Activated CD8-positive, alpha-beta memory T cell treated with anti-CD3 and anti-CD28 coated beads, Interleukin-2, amount 50 U/mL, for 24 hours (primary cell): ENCODE measurements around the gene TNFSF9.
"Not testable (repeated sequence)": the region's sequence is repeated elsewhere in the genome, so short reads cannot be mapped to it uniquely, and the experiment has no call there.

ENCODE experiments used
- DNase-seq: peaks from one replicate; pipeline ENCODE4 v3.0.0-alpha.2; 2020; ENCODE audit errors: extremely low read depth

The TNFSF9 gene

GRCh38 chr19:6572217-6572616 is 41.4 kb downstream of the TNFSF9 start:
- no peak for DNase-seq

- DNase-seq, result no peak
Observed at GRCh38 chr19:6573350-6573749, 42.5 kb downstream of the TNFSF9 start.

GRCh38 chr19:6576869-6577475 is 46.1 kb downstream of the TNFSF9 start:
- no peak for DNase-seq

GRCh38 chr19:6577476-6578125 is 46.8 kb downstream of the TNFSF9 start:
- no peak for DNase-seq

DNA sequence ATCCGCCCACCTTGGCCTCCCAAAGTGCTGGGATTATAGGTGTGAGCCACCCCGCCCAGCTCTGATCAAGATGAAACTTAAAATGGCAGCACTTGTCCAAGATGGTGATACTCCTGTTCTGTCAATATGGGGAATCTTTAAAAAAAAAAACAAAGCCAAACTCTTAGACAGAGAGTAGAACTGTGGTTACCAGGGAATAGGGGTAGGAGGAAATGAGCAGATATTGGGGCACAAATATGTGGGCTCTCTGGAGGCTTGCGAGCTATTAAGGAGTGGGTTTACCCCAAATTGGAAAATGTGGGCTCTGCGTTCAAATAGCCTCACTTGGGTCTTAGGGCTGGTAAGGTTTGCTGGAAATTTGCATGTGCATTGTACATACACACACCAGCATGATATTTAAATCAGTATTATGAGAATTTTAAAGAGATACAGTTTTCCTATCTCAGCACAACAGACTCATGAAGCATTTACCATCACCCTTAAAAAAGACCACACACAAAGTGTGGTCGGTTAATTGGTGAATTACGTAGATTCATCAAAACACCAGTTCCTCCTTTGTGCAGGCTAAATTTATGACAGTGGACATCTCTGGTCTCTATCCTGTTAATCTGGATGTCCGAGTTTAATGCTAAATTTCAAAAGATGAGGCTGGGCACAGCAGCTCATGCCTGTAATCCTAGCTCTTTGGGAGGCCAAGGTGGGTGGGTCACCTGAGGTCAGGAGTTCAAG is 48.8 kb downstream of the TNFSF9 start:
- DNase-seq, result no peak

DNA sequence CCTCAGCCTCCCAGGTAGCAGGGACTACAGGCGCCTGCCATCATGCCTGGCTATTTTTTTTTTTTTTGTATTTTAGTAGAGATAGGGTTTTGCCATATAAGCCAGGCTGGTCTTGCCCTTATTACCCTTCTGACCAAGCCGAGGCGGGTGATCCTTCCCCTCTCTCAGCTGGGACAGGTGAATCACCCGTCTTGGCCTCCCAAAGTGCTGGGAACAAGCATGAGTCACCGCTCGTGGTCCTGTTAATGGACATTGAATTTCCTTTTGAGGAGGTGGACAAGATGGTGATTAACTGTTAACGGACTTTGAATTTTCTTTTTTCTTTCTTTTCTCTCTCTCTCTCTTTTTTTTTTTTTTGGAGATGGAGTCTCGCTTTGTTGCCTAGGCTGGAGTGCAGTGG is 49.5 kb downstream of the TNFSF9 start:
- DNase-seq, result no peak

- DNase-seq, result not testable (repeated sequence)
Observed at GRCh38 chr19:6582515-6583484, 52.0 kb downstream of the TNFSF9 start.
